NAMALWA (cell line): ENCODE data around the gene RAP2C.

Experiments used
- DNase-seq: peaks from one replicate; pipeline ENCODE4 v3.0.0-alpha.2; 2015; ENCODE audit warnings: low spot score

Gene RAP2C

DNA sequence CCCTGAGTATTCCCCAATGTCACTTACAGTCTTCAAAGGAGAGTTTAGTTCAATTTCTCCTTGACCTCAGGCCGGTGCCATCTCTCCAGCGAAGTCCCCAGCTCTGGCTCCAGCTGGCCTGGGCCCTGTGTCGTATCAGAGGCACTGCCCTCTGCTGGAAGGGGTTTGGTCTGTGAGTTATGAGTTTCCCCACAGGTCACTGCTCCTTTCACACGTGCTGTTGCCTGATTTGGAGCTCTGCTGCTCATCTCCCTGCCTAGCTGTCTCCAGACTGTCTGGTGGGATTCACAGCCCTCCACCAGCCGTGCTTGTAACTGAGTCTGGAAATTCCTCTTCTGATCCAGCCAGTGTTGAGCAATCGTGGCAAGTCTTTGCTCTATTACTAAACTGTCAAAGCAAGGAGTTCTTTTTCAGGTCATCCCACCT lies at the start of gene RAP2C:
RAP2C (minus strand) TSS at position 105 of the 426 bp plus-strand sequence. CDS start 2,179 bp downstream, outside the sequence.
- DNase-seq = peak; percentile 82

DNA sequence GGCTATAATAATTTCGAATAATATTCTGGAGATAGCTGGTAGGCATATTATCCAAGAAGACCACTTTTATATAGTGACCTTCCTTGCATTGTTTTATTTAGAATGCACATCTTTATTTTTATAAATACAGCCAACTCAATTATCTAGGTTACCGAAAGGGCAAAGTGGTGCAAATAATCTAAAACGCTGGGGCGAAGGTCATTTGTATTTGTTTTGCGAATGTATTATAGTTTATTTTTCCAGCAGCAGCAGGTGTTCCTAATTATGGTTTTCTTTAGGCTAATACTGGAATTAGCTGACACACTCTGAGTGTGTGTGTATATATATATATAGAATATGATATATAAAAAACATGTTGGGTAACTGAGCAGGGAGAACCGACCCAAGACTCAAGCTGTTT lies 48.1 kb upstream of the RAP2C start:
- DNase-seq = no peak

DNA sequence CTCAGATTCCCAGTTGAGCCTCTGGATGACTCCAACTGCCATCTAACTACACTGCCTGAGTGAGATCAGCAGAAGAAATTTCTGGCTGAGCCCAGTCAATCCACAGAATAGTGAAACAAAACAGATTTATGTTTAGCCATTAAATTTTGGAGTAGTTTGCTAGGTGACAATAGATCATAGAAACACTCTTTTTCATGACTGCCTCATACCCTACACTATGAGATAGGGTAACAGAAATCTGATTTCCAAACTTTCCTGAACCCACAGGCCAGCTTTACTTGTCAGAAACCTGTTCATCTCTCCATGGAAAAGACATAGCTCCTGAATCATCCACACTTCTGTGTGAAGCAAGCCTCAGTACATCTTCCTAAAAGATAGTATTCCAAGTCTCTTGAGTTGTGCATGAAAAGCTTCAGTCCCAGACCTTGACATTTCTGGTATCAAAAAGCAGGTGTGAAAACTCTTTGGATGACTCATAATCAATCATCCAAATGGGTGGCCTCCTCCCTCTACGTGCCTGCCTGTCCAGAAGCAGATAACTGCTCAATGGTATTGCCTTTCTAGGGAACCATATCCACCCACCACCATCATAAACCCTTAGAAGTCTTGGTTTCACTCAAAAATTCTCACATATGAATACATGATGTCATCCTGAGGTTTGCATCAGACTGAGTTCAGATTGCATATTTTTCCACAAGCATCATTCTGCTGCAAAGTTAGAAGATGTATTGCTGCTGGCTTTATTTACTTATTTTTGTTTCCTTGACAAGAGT lies 47.5 kb upstream of the RAP2C start:
- no peak for DNase-seq

DNA sequence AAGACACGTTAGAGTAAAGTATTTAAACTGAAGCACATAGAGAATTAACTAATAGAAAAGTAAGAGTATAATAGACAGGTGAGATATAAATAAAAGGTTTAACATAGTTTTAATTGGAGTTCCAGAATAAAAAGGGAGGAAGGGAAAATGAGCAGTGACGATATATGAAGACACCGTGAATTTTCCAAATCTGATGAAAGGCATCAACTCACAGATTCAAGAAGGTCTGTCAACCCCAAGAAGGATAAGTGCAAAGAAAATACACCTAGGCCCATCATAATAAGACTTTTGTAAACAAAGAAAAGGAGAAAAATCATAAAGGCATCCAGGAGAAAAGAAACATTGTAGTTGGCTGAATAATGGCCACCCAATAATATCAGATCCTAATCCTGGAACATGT lies 43.9 kb upstream of the RAP2C start:
- no peak for DNase-seq

DNA sequence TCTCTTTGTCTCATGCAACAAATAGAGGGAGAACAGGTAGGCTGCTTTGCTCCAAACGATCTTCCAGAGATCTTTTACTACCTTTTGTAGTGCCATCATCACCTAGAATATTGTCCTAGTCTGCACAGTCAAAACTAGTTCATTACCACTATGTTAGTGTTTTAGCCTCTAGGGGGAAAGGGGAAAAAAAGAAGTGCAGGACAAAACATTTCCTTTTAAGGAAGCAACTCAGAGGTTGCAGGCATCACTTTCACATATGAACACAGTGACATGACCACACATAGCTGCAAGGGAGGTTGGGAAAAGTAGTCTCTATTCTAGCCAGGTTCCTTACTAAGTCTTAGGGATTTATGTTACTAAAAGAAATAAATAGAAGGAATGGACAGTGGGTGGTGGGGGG lies 39.3 kb upstream of the RAP2C start:
- DNase-seq = no peak

DNA sequence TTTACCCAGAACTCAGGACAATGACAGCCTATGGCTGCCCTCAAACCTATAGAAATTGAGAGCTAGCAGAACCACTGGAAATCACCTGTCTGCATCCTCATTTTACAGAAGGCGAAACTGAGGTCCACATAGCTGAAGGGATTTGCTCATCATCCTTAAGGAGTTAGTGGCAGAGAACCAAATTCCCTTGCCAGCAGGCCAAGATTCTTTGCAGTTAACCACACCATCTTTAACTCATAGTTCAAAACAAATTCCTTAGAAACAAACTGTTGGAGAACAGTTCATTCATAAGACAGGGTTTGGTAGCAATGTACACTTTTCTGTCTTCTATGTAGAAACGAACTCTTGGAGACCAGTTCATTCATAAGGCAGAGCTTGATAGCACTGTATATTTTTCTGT lies 37.9 kb upstream of the RAP2C start:
- DNase-seq = no peak

DNA sequence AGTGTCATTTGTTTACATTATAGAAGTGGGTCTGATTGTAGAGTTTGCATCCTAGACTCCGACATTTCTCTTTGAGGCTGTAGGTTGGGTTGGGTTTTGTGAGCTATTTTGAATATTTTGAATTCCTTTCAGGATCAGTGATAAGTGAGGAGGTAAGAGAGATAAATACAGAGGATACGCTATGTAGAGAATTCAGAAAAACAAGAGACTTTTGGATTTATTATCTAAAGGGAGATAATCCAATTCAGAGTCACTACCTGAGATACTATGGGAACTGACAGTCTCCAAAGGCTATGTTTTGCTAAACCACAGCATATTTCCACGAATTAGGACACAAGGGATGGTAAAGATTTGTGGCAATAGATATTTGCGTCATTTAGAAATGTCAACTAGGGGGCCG lies 16.9 kb upstream of the RAP2C start:
- DNase-seq = no peak

DNA sequence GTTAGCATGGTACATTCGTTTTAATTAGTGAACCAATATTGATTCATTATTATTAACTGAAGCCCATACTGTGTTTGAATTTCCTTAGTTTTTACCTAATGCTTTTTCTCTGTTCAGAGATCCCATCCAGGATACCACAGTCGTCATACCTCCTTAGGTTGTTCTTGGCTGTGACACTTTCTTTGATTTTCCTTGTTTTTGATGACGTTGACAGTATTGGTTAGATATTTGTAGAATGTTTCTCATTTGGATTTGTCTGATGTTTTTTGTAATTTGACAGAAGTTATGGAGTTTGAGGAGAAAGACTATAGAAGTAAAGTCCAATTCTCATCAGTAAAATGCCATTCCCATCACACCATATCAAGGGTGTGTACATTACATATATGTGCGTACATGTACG lies 16.2 kb upstream of the RAP2C start:
- no peak for DNase-seq

DNA sequence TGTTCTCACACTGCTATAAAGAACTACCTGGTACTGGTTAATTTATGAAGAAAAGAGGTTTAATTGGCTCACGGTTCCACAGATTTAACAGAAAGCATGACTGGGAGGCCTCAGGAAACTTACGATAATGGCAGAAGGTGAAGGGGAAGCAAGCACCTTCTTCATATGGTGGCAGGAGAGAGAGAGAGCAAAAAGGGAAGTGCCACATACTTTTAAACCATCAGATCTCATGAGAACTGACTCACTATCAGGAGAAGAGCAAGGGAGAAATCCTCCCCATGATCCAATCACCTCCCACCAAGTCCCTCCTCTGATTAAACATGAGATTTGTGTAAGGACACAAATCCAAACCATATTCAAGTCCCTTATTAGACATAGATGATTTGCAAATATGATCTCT lies 12.3 kb upstream of the RAP2C start:
- DNase-seq = no peak

DNA sequence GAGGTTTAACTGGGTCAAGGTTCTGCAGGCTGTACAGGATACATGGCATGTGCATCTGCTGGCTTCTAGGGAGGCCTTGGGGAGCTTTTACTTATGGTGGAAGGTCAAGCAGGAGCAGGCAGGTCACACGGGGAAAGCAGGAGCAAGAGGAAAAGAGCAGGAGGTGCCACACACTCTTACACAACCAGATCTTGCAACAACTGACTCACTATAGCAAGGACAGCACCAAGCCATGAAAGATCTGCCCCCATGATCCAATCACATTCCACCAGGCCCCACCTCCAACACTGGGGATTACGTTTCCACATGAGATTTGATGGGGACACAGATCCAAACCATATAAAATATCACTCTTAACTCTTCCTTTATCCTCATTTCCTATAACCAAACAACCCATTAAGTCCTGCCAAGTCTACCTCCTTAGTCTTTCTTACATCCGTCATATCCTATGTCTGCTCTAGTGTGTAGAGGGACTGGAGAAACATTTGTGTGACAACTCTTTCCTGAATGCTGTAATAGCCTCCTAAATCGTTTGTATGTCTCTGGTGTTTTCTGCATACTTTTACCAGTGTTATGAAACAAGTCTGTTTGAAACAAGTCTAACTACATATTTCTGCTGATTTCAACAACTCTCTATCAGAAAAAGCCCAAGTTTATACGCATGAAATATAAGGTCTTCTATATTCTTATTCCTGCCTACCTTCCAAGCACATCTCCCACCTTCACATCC lies 8.3 kb upstream of the RAP2C start:
- DNase-seq = no peak

DNA sequence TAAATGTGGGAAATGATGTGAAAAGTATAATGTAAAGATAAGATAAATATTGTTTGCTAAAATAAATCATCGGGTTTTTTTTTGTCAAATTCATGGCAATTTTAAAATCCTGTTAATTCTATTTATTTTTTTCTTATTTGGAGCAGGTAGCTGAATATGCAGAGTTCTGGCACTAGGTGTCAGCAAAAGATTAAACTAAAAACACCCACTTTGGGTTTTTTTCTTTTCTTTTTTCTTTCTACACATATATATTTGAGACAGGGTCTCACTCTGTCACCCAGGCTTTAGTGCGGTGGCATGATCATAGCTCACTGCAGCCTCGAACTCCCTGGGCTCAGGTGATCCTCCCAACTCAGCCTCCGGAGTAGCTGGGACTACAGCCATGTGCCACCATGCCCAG lies 6.9 kb upstream of the RAP2C start:
- DNase-seq = peak; percentile 26

DNA sequence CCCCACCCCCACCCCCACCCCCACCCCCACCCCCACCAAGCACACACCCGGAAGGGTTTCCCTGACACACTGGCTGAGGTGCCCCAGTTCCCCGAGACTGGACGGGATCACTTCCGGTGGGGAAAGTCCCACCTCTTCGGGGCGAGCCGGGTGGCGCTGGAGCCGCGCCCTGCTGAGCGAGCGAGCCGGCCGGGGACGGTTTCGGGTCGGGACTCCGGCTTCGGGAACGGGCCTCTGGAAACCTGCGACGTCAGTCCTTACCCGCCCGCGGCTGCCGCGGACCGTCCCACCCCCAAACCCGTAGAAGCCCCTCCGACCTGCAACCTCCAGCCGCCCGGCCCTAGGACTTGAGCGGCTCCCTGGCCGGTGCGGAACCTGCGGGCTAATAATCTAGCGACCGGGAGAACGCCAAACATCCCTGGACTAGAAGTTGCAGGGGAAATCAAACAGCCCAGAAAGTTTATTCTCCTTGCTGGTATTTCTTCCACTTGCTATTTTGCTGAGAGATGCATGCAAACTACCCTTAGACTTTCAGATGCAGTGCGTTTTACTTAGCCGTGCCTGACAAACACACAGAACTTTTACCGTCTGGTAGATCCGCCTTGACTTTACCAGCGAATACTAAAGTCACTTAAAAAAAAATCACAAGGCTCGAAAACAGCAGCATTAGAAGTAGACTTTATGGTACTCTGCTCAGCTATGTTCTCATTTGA lies 991 bp downstream of the RAP2C start:
- DNase-seq = peak; percentile 85

DNA sequence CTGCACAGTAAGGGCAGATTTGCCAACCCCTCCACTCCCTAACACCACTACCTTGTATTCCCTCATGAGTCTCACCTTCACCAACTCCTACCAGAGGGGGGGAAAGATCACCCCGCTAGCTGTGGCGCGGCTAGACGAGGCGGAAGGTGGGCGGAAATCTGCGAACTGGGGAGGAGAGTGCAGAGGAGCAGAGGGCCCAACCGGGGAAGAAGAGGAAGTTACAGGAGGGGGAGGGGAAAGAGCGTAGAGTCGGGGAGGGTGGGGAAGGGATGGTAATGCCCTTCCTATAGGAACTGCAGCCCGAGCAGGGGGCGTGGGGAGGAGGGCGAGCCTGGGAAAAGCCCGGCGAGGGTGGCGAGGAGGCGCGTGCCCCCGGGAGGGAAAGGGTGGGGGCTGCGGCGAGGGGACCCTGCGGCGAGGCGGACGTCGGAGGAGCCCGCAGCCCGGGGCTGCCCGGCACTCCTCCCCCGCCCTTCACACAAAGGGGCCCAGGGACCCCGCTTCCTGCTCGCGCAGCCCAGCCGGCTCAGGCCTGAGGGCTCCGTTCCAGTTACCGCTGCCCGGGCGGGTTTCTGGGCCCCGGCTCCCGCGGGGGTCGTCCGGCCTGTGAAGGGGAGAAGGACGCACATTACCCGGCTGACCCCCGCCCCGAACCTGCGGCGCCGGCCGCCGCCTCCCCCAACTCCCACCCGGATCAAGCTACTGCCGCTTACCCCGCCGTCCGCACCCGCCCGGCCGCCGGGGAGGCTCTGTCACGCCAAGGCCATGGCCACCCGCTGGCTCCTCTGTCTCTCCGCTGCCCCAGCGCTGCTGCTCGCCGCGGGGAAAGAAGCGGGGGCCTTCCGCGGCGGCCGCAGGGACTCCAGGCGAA lies 1.8 kb downstream of the RAP2C start:
- peak; percentile 83 for DNase-seq

DNA sequence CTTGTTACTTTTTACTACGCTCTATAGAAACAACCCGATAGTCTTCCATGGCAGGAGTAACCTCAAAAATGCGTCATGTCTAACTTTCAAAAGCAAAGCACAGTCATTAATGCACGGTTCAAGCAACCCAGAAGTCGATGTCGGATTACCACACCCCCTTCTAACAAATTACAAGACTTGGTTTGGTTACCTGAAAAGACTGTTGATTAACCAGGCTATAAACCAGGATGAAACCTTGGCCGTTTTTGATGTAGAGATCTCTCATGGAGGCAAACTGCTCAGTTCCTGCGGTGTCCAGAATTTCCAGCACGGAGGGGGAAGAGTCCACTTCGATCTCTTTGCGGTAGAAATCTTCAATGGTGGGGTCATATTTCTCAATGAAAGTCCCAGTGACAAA lies 2.4 kb downstream of the RAP2C start:
- peak; percentile 48 for DNase-seq

DNA sequence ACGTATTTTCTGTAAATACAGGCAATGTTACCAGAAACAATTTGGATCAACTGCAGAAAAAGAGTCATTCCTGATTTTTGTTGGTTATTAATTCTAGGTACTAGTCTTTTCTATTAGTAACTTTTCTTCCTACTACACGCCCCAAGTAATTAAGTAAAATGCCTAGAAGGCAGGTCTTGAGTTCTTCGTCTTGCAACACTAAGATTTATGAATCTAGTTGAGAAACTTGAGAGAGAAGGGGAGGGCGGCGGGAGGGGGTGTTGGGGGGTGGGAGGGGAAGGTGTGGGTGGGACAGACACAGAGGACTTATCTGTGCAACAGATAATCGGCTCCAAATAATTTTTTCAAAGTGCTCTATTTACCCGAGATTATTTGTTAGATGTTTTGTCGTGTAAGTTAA lies 3.0 kb downstream of the RAP2C start:
- no peak for DNase-seq

DNA sequence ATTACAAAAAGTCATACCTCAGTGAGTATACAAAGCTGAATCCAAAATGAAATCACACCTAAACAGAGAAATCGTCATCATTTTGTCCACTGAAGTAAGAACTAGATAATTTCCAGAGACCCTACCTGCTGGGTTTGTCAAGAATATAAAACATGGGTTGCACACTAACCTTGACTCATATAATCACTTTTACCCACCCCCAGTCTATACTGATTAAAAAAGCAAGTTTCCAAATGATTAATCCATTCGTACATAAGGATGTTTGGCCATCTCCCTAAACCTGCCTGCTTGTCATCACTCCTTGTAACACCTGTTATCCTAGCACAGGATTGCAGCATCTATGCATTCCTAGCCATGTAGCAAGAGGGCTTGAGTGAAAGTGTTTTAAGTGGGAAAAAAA lies 4.7 kb downstream of the RAP2C start:
- no peak for DNase-seq

DNA sequence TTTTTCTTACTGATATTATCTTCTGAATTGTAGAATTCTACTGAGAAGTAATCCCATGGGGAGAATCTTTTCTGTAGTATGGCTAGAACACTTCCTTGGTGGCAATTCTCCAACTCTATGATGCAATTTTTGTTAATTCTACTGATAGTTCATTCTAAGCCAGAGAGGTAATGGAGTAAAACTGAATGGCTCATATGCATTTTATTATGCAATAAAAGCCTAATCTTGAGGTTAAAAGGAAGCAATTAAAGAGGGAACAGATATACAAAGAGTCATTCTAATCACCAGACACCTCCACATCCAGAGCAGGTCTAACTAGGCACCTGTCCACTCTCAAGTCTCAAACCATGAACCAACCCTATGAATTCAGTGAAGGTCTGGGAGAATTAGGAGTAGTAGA lies 9.7 kb downstream of the RAP2C start:
- DNase-seq = no peak

DNA sequence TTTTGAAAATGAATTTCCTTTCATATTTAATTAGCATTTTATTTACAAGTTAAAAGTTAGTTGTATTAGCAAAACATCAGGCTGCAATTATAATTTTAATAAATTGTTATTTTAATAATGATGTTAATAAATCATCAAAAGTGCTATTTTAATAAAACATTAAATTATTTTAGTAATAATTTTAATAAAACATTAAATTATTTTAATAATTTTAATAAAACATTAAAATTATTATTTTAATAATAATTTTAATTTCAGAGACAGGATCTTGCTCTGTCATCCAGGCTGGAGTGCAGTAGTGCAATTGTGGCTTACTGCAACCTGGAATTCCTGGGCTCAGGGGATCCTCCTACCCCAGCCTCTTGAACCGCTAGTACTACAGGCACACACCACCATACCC lies 10.8 kb downstream of the RAP2C start:
- DNase-seq = no peak

DNA sequence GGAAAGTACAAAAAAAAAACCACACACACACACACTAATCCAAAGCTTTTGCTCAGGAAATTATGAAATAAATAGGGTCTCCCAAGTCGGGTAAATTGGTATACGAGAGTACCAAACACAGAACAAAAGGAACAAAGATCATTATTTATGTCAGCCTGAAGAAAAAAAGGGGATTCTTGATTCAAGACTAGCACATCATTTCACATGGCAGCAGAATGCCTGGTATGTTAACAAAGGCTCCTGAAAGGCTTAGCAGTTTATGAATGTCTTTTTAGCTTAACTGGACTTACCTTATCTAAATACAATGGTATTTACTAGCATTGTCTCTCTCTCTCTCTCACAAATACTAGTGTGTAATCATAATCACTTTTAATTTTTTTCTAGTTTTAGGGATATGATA lies 11.3 kb downstream of the RAP2C start:
- no peak for DNase-seq

DNA sequence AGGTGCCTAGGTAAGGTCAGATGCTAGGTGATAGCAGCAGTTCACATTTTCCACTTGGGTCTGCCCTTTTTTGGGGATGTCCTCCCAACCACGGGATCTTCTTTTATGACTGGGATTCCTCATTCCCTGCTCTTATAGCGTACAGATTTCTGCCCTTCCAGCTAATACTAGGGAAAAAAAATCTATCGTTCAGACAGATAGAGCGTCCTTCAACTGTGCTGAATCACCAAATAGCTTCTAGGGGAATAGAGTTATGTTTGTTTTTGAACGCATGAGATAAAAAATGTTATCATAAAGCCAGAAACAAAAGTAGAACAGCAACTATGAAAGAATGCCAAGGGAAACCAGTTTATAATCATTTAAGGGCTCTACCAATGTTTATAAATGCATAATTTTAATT lies 13.0 kb downstream of the RAP2C start:
- no peak for DNase-seq

DNA sequence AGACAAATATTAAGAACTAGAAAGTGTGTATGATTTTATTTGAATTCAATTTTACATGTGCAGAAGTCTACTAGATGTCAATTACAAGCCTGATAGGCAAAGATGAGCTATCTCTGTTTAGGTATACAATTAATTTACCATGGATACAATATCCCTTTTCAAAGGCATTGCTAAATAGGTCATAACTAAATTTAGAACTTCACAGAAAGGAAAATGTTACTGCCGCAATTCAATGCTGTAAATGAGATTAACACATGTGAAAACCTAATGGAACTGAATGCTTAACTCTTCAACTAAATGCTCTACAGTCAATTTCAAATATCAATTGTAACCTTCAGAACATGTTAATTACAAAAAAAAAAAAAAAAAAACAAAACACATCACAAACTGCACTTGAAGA lies 14.6 kb downstream of the RAP2C start:
- no peak for DNase-seq

DNA sequence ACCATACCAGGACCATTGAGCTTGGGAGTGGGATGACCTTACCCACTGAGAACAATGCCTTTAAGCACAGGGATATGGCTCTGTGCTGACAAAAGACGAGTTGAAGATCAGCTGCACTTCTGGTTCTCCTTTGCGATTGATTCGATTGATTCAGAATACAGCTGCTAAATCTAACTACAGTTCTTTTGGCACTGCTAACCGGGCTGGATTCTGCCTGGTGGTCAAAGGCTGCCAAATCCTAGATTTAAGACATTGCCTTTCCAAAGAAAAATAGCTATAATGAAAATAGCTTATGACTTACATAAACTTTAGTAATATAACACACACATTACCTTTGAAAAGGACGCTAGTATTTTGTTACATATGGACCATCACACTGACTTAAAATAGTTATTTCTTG lies 18.3 kb downstream of the RAP2C start:
- DNase-seq = no peak
